ENCODE results near the gene GNL3.
A peak's percentile ranks its signal among the peaks of the same experiment; 100 is the strongest.

The GNL3 gene

DNA sequence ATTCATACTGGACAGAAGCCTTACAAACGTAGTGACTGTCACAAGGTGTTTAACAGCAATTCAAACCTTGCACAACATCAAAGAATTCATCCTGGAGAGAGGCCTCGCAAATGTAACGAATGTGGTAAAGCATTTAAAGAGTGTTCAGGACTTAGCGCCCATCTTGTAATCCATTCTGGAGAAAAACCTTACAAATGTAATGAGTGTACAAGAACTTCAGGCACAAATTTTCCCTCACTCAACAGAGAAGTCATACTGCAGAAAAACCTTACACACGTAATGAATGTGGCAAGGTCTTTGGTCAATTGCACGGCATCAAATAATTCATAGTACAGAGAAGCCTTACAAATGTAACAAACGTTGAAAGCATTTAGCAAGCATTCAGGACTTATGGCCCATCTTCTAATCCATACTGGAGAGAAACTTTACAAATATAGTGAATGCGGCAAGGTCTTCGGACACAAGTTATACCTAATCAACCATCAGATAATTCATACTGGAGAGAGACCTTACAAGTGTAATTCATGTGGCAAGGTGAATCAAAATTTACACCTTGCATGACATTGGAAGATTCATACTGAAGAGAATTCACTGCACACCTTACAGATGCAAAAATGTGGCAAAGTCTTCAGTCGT lies 47.5 kb downstream of the GNL3 start:
- DNase-seq (ENCODE audit: extremely low spot score): no peak
- TF ChIP-seq CTBP1 (IDR thresholded peaks at IDR 0.05; ENCODE audit: borderline replicate concordance) (no peak), L3MBTL2 (conservative IDR thresholded peaks at IDR 0.05) (no peak), FOXM1 (IDR thresholded peaks at IDR 0.05; ENCODE audit: borderline replicate concordance) (no peak), ELF4 (IDR thresholded peaks at IDR 0.05) (no peak), FOXK2 (IDR thresholded peaks at IDR 0.05) (no peak), FOXA1 (IDR thresholded peaks at IDR 0.05) (no peak), HDGF (IDR thresholded peaks at IDR 0.05; ENCODE audit: borderline replicate concordance) (no peak), LEF1 (IDR thresholded peaks at IDR 0.05; ENCODE audit: borderline replicate concordance) (no peak), TARDBP (IDR thresholded peaks at IDR 0.05) (no peak), SP1 (IDR thresholded peaks at IDR 0.05) (no peak)
- TF ChIP-seq, protein P1, sequence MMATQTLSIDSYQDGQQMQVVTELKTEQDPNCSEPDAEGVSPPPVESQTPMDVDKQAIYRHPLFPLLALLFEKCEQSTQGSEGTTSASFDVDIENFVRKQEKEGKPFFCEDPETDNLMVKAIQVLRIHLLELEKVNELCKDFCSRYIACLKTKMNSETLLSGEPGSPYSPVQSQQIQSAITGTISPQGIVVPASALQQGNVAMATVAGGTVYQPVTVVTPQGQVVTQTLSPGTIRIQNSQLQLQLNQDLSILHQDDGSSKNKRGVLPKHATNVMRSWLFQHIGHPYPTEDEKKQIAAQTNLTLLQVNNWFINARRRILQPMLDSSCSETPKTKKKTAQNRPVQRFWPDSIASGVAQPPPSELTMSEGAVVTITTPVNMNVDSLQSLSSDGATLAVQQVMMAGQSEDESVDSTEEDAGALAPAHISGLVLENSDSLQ (IDR thresholded peaks at IDR 0.05): no peak
- POLR2A ChIA-PET: no interaction called here
- CTCF ChIA-PET: no interaction called here

DNA sequence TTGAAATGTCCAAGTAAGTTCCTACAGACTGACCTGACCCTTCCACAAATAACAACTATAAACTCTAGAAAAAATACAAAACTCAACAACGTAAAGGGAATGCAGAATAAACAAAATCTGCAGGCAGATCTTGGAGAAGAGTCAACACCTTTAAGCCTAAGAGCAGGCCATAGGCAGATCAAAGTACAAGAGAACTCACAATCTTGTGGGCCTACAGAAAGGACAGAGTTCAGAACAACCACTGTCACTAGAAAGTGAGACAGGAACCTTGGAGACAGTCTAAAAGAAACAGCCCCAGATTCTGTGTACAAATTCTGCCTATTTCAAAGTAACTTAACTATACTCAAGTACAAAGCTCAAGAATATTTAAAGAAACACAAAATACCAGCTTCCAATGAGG lies 53.9 kb downstream of the GNL3 start:
- TF ChIP-seq ELF4 (IDR thresholded peaks at IDR 0.05) (no peak), SP1 (IDR thresholded peaks at IDR 0.05) (no peak), TARDBP (IDR thresholded peaks at IDR 0.05) (no peak), SUZ12 (IDR thresholded peaks at IDR 0.05) (no peak), HDGF (IDR thresholded peaks at IDR 0.05; ENCODE audit: borderline replicate concordance) (no peak), ZNF384 (IDR thresholded peaks at IDR 0.05) (no peak)
- POLR2A ChIA-PET: no interaction called here
- no peak for DNase-seq (ENCODE audit: extremely low spot score)
- CTCF ChIA-PET: no interaction called here

DNA sequence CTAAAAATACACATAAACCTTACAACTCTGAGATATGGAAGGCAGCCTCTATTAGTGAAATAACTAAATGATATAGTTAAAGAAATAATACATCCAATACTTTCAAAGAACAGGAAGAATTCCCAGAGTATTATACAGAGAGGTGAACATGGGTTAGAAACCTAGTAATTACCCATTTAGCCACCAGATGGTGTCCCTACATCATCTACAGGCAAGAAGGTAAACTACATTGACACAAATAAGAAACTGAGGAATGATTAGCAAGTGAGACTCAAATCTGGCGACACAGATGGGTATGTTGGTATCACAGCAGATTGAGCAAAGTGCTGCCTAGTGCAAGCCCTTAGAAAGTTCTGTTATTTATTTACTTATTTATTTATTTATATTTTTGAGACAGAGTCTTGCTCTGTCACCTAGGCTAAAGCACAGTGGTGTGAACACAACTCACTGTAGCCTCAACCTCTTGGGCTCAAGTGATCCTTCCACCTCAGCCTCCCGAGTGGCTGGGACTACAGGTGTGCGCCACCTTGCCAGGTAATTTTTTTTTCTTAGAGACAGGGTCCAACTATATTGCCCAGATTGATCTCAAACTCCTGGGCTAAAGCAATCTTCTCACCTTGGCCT lies 56.7 kb downstream of the GNL3 start:
- TF ChIP-seq TARDBP (IDR thresholded peaks at IDR 0.05): no peak
- TF ChIP-seq ELF4 (IDR thresholded peaks at IDR 0.05): no peak
- no peak for TF ChIP-seq HDGF (IDR thresholded peaks at IDR 0.05; ENCODE audit: borderline replicate concordance)
- TF ChIP-seq BHLHE40 (IDR thresholded peaks at IDR 0.05; ENCODE audit: borderline replicate concordance): no peak
- no peak for TF ChIP-seq L3MBTL2 (conservative IDR thresholded peaks at IDR 0.05)
- TF ChIP-seq, protein P1 (IDR thresholded peaks at IDR 0.05): no peak
- no peak for TF ChIP-seq NFRKB (IDR thresholded peaks at IDR 0.05)
- TF ChIP-seq FOXK2 (IDR thresholded peaks at IDR 0.05): no peak
- no peak for TF ChIP-seq ARNT (IDR thresholded peaks at IDR 0.05)
- TF ChIP-seq FOXA1 (IDR thresholded peaks at IDR 0.05): no peak
- no peak for TF ChIP-seq CTBP1 (IDR thresholded peaks at IDR 0.05; ENCODE audit: borderline replicate concordance)
- TF ChIP-seq FOXM1 (IDR thresholded peaks at IDR 0.05; ENCODE audit: borderline replicate concordance): no peak
- POLR2A ChIA-PET: no interaction called here
- peak; percentile 23 for DNase-seq (ENCODE audit: extremely low spot score)
- CTCF ChIA-PET: interaction anchor here (0.8 kb wide), 1 partner anchor 50 kb away, joined by 4 read pairs; no protein-coding TSS in a partner anchor

DNA sequence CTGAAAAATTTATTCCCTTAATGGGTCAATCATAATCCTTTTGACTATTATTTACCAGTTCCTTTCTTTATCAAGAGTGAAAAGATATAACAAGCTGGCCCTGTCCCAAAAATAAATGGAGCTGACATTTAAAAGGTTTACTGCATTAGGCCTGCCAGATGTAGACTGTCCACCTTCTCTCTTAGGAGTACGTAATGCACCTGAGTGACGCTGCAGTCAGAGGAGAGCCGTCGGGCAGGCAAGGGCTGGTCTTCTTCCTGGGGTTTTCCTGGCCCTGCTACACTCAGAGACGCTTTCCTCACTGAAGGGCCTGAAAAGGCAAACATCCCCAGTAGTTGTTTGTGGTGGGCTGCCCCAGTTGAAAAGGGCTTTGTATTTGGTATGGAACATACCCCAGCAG lies 57.3 kb downstream of the GNL3 start:
- TF ChIP-seq ELF4 (IDR thresholded peaks at IDR 0.05) (no peak), HDGF (IDR thresholded peaks at IDR 0.05; ENCODE audit: borderline replicate concordance) (no peak), ZNF384 (IDR thresholded peaks at IDR 0.05) (no peak), L3MBTL2 (conservative IDR thresholded peaks at IDR 0.05) (no peak), SUZ12 (IDR thresholded peaks at IDR 0.05) (no peak), NFRKB (IDR thresholded peaks at IDR 0.05) (no peak), CTBP1 (IDR thresholded peaks at IDR 0.05; ENCODE audit: borderline replicate concordance) (no peak), SP1 (IDR thresholded peaks at IDR 0.05) (no peak)
- DNase-seq (ENCODE audit: extremely low spot score): no peak
- ChIA-PET CTCF (no interaction called here), POLR2A (no interaction called here)

DNA sequence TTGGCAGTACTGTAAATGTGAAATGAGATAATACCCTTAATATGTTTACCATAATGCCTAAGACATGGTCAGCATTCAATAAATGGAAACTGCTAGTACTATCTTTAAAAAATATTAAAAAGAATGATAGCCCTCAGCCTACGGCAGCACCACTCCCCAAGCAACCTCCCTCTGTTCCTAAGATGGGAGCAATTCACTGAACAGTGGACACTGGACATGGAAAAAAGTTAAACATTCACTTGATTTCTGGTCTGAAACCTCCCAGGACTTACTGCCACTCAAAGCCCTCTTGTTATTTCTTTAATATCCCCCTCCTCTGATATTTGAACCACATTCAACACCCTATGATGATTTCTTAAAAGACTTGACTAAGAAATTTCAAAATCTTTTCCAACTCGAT lies 57.9 kb downstream of the GNL3 start:
- DNase-seq (ENCODE audit: extremely low spot score): no peak
- CTCF ChIA-PET: no interaction called here
- POLR2A ChIA-PET: no interaction called here
- TF ChIP-seq TARDBP (IDR thresholded peaks at IDR 0.05) (no peak), ZNF384 (IDR thresholded peaks at IDR 0.05) (no peak), L3MBTL2 (conservative IDR thresholded peaks at IDR 0.05) (no peak), SUZ12 (IDR thresholded peaks at IDR 0.05) (no peak), HDGF (IDR thresholded peaks at IDR 0.05; ENCODE audit: borderline replicate concordance) (no peak), SP1 (IDR thresholded peaks at IDR 0.05) (no peak), BHLHE40 (IDR thresholded peaks at IDR 0.05; ENCODE audit: borderline replicate concordance) (no peak), FOXA1 (IDR thresholded peaks at IDR 0.05) (no peak), FOXM1 (IDR thresholded peaks at IDR 0.05; ENCODE audit: borderline replicate concordance) (no peak), ELF4 (IDR thresholded peaks at IDR 0.05) (no peak), LEF1 (IDR thresholded peaks at IDR 0.05; ENCODE audit: borderline replicate concordance) (no peak), FOXK2 (IDR thresholded peaks at IDR 0.05) (no peak), CTBP1 (IDR thresholded peaks at IDR 0.05; ENCODE audit: borderline replicate concordance) (no peak), NFRKB (IDR thresholded peaks at IDR 0.05) (no peak)
- TF ChIP-seq, protein P1 (IDR thresholded peaks at IDR 0.05): no peak

All from HEK293T (cell line).